GM12878 (cell line): ENCODE data around the gene MTRF1L. TPM values are rescaled to one million over a fixed set of nuclear protein-coding genes. Genes with fewer than 3 reads are reported as not detected.

Source experiments
- ATF7 ChIP-seq: fragments of 450-650 bp; IDR thresholded peaks from 2 replicates; pipeline ENCODE4 v1.6.1; 2016; ENCODE audit warnings: low read depth, mild to moderate bottlenecking
- BCL11A ChIP-seq: IDR thresholded peaks from 2 replicates; pipeline ENCODE4 v1.6.1; 2011; ENCODE audit warnings: low read depth, low read length
- EP300 ChIP-seq, 2 experiments: fragments of 150-350 bp in 1 of 2; IDR thresholded peaks; 2 replicates each; pipeline ENCODE4 v1.6.1; 2011 to 2012; ENCODE audit warnings: low read depth in 2 of 2, low read length in 2 of 2, borderline replicate concordance in 1 of 2, improper control_type of control experiment in 1 of 2, inconsistent platforms in 1 of 2; ENCODE audit not compliant: control insufficient read depth in 1 of 2
- ETV6 ChIP-seq, 2 experiments: fragments of 450-650 bp in 1 of 2; IDR thresholded peaks in 1 of 2; conservative IDR thresholded peaks in 1 of 2; 2 replicates each; pipeline ENCODE4 v1.6.1; 2014; ENCODE audit warnings: antibody characterized with exemption in 1 of 2, borderline replicate concordance in 1 of 2, low read depth in 1 of 2, mild to moderate bottlenecking in 1 of 2, moderate library complexity in 1 of 2
- GABPA ChIP-seq: IDR thresholded peaks from 2 replicates; pipeline ENCODE4 v1.6.1; 2014; ENCODE audit warnings: antibody characterized with exemption, low read depth, mild to moderate bottlenecking, inconsistent platforms
- IRF4 ChIP-seq: IDR thresholded peaks from 2 replicates; pipeline ENCODE4 v1.6.1; 2011; ENCODE audit warnings: low read depth, low read length
- MEF2B ChIP-seq: fragments of 450-650 bp; IDR thresholded peaks from 2 replicates; pipeline ENCODE4 v1.6.1; 2018; ENCODE audit warnings: mild to moderate bottlenecking, moderate library complexity; ENCODE audit not compliant: partially characterized antibody, poor library complexity, severe bottlenecking
- MXI1 ChIP-seq: fragments of 150-350 bp; IDR thresholded peaks from 2 replicates; pipeline ENCODE4 v1.6.1; 2011; ENCODE audit warnings: low read depth, mild to moderate bottlenecking, inconsistent platforms, low read length, improper control_type of control experiment
- MYC ChIP-seq: IDR thresholded peaks from 2 replicates; pipeline ENCODE4 v1.6.1; 2011; ENCODE audit warnings: mild to moderate bottlenecking, low read length, moderate library complexity, inconsistent platforms; ENCODE audit not compliant: insufficient read depth, insufficient replicate concordance, insufficient read length, severe bottlenecking
- NFIC ChIP-seq: IDR thresholded peaks from 2 replicates; pipeline ENCODE4 v1.6.1; 2012; ENCODE audit warnings: low read depth, mild to moderate bottlenecking, inconsistent platforms, low read length, moderate library complexity
- NFXL1 ChIP-seq: fragments of 450-650 bp; IDR thresholded peaks from 2 replicates; pipeline ENCODE4 v1.6.1; 2017; ENCODE audit warnings: antibody characterized with exemption, mild to moderate bottlenecking, borderline replicate concordance
- NFYA ChIP-seq: IDR thresholded peaks from 2 replicates; pipeline ENCODE4 v1.6.1; 2011; ENCODE audit warnings: low read depth, mild to moderate bottlenecking, low read length, improper control_type of control experiment, borderline replicate concordance
- PAX5 ChIP-seq: IDR thresholded peaks from 2 replicates; pipeline ENCODE4 v1.6.1; 2011; ENCODE audit warnings: low read depth, low read length, borderline replicate concordance
- POLR2AphosphoS2 ChIP-seq: IDR thresholded peaks from 2 replicates; pipeline ENCODE4 v1.6.1; 2011; ENCODE audit warnings: low read depth, mild to moderate bottlenecking, low read length, improper control_type of control experiment, moderate library complexity
- RAD51 ChIP-seq: fragments of 450-650 bp; IDR thresholded peaks from 2 replicates; pipeline ENCODE4 v1.6.1; 2016; ENCODE audit warnings: moderate library complexity, mild to moderate bottlenecking, inconsistent platforms
- SMAD5 ChIP-seq: IDR thresholded peaks from 2 replicates; pipeline ENCODE4 v1.6.1; 2016; ENCODE audit warnings: antibody characterized with exemption, low read depth
- SP1 ChIP-seq: IDR thresholded peaks from one replicate; pipeline ENCODE4 v1.6.1; 2011; ENCODE audit warnings: low read depth, low read length
- TCF7 ChIP-seq: IDR thresholded peaks from 2 replicates; pipeline ENCODE4 v1.6.1; 2014; ENCODE audit warnings: antibody characterized with exemption, borderline replicate concordance
- YY1 ChIP-seq: IDR thresholded peaks from 2 replicates; pipeline ENCODE4 v1.6.1; 2011; ENCODE audit warnings: low read depth, mild to moderate bottlenecking, low read length
- ZNF217 ChIP-seq: fragments of 450-650 bp; IDR thresholded peaks from 2 replicates; pipeline ENCODE4 v1.6.1; 2017; ENCODE audit warnings: antibody characterized with exemption, mild to moderate bottlenecking
- ZNF24 ChIP-seq: fragments of 450-650 bp; IDR thresholded peaks from 2 replicates; pipeline ENCODE4 v1.6.1; 2017; ENCODE audit warnings: antibody characterized with exemption, mild to moderate bottlenecking
- ZNF274 ChIP-seq: IDR thresholded peaks from one replicate; pipeline ENCODE4 v1.8.0; 2011; ENCODE audit not compliant: insufficient read length, insufficient read depth
- ZNF622 ChIP-seq: fragments of 450-650 bp; IDR thresholded peaks from 2 replicates; pipeline ENCODE4 v1.6.1; 2017; ENCODE audit warnings: mild to moderate bottlenecking, inconsistent platforms
- polyA plus RNA-seq, 11 experiments: library from polyadenylated mRNA; depleted of rRNA in 4 of 11; unstranded in 6 of 11; stranded (reverse) in 5 of 11; fragments of >200 nt; fragmentation: Nextera tagmentation in 4 of 11; fragmentation: Illumina TruSeq in 1 of 11; extraction: Ambion mirVana in 4 of 11; extraction: Trizol in 1 of 11; gene quantifications; 1 replicate in 1 of 11; 2 replicates in 10 of 11; pipeline versions ENCODE4 v1.2.1 to v1.2.3, GENCODE V29; 2011 to 2016; ENCODE audit warnings: inconsistent platforms in 2 of 11, missing spikeins in 2 of 11, low read depth in 1 of 11
- total RNA-seq, 4 experiments: library from RNA; depleted of rRNA in 3 of 4; stranded (reverse); fragments of >200 nt in 3 of 4; fragmentation: Illumina TruSeq in 1 of 4; extraction: Trizol in 1 of 4; gene quantifications; 2 replicates each; pipeline versions ENCODE4 v1.2.1 to v1.2.3, GENCODE V29; 2013 to 2021
- TF ChIP-seq, protein P1 (sequence below): IDR thresholded peaks from 2 replicates; pipeline ENCODE4 v1.6.1; 2012; ENCODE audit warnings: low read depth, low read length, improper control_type of control experiment
- TF ChIP-seq, protein P2 (sequence below): fragments of 450-650 bp; IDR thresholded peaks from 2 replicates; pipeline ENCODE4 v1.6.1; 2017; ENCODE audit warnings: low read depth, mild to moderate bottlenecking, moderate library complexity
- TF ChIP-seq, protein P3 (sequence below): IDR thresholded peaks from 2 replicates; pipeline ENCODE4 v1.6.1; 2011; ENCODE audit warnings: mild to moderate bottlenecking, low read depth, low read length, moderate library complexity; ENCODE audit not compliant: insufficient replicate concordance

The MTRF1L gene
- total and polyA plus RNA-seq, 10 of the 15 experiments (the other 5 are each of a cell fraction or from before 2014, with no cell fraction given), result 5.1 to 21.6 (median 16.1) TPM

DNA sequence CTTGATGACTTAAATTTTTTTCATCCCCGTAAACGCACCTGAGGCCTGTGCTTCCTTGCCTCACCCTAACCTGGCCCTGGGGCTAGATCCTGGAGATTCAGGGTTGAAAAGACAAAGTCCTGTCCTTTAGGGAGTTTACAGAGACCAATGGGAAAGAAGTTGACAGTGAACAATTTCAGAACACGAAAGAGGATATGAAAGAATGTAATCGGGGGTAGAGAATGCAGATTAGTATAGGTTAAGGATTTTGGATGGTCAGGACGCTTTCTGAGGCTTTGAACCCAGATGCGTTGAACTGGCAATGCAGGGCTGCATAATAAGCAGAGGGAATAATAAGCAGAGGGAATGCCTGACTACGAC is 18.0 kb downstream of the MTRF1L start (continued):
- TF ChIP-seq, protein P1, sequence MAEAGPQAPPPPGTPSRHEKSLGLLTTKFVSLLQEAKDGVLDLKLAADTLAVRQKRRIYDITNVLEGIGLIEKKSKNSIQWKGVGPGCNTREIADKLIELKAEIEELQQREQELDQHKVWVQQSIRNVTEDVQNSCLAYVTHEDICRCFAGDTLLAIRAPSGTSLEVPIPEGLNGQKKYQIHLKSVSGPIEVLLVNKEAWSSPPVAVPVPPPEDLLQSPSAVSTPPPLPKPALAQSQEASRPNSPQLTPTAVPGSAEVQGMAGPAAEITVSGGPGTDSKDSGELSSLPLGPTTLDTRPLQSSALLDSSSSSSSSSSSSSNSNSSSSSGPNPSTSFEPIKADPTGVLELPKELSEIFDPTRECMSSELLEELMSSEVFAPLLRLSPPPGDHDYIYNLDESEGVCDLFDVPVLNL, result no peak
- TF ChIP-seq ZNF217 (no peak), MYC (no peak), YY1 (no peak), MXI1 (no peak), RAD51 (no peak), GABPA (no peak), NFIC (peak; percentile 69), MEF2B (no peak), SP1 (peak; percentile 4), SMAD5 (no peak), ETV6 (conservative IDR thresholded peaks at IDR 0.05 in 1 of 2, IDR thresholded peaks at IDR 0.05 in 1 of 2; ENCODE audit: borderline replicate concordance in 1 of 2, low read depth in 1 of 2) (0 out of 4 replicates have a peak, but pooled peaks of 1 of the 2 experiments have one; percentile 13), ATF7 (0 out of 2 replicates have a peak, but pooled peaks have one; percentile 27), NFYA (no peak), ZNF274 (no peak), ZNF24 (no peak), NFXL1 (no peak), BCL11A (peak; percentile 75; the same call in 1 of the 2 replicates), POLR2AphosphoS2 (no peak), EP300 (IDR thresholded peaks at IDR 0.05; ENCODE audit: borderline replicate concordance in 1 of 2, control insufficient read depth in 1 of 2, low read depth in 2 of 2, low read length in 2 of 2) (peak; percentile 33 to 64; a peak in 1 of 4 replicates), IRF4 (peak; percentile 90), ZNF622 (no peak), TCF7 (no peak), PAX5 (0 out of 2 replicates have a peak, but pooled peaks have one; percentile 8)
- TF ChIP-seq, protein P2, sequence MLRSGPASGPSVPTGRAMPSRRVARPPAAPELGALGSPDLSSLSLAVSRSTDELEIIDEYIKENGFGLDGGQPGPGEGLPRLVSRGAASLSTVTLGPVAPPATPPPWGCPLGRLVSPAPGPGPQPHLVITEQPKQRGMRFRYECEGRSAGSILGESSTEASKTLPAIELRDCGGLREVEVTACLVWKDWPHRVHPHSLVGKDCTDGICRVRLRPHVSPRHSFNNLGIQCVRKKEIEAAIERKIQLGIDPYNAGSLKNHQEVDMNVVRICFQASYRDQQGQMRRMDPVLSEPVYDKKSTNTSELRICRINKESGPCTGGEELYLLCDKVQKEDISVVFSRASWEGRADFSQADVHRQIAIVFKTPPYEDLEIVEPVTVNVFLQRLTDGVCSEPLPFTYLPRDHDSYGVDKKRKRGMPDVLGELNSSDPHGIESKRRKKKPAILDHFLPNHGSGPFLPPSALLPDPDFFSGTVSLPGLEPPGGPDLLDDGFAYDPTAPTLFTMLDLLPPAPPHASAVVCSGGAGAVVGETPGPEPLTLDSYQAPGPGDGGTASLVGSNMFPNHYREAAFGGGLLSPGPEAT, result peak; percentile 66; the same call in 1 of the 2 replicates
- TF ChIP-seq, protein P3, sequence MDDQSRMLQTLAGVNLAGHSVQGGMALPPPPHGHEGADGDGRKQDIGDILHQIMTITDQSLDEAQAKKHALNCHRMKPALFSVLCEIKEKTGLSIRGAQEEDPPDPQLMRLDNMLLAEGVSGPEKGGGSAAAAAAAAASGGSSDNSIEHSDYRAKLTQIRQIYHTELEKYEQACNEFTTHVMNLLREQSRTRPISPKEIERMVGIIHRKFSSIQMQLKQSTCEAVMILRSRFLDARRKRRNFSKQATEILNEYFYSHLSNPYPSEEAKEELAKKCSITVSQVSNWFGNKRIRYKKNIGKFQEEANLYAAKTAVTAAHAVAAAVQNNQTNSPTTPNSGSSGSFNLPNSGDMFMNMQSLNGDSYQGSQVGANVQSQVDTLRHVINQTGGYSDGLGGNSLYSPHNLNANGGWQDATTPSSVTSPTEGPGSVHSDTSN, result no peak
